NCI-H524 (cell line): ENCODE data around the gene GRK3.
"Not testable (repeated sequence)": the region's sequence is repeated elsewhere in the genome, so short reads cannot be mapped to it uniquely, and the experiment has no call there.

Experiments
- DNase-seq, 2 experiments: peaks; one replicate each; lab custom pipeline; 2025; lab: John Stamatoyannopoulos, UW

GRK3 gene

DNA sequence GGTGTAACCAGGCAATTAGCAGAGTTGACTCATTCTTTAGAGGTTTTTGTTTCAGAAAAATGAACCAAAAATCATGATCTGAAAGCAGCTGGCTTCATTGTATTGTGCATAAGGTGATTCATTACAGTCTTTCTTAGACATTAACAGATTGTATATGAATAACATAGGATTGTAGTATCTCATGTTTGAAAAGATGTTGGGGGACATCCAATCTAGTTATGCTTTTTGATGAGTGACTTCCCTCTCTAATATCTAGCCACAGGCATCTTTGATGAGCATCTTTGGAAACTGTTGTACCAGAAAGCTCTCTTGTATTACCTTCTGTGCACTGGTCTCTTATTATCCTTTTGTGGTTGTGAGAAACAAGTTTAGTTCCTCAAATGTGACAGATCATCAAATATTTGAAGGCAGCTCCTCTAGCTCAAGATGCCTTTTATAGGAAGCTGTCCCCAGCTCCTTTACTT is 8.3 kb downstream of the GRK3 start:
- DNase-seq = no peak

DNA sequence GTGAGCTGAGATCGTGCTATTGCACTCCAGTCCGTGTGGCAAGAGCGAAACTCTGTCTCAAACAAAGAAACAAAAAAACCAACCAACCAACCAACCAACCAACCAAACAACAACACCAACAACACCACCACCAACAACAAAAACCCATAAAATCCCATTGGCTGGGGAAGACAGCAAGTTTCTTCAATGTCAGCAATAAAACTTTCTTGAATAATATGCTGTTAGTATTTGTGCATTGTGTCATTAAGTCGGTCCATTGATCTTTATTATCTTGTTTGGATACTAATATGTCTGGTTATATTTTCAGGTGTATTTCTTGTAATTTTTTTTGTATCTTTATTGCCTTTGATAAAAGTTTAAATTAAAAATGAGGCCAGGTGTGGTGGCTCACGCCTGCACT is 9.4 kb downstream of the GRK3 start:
- no peak for DNase-seq

DNA sequence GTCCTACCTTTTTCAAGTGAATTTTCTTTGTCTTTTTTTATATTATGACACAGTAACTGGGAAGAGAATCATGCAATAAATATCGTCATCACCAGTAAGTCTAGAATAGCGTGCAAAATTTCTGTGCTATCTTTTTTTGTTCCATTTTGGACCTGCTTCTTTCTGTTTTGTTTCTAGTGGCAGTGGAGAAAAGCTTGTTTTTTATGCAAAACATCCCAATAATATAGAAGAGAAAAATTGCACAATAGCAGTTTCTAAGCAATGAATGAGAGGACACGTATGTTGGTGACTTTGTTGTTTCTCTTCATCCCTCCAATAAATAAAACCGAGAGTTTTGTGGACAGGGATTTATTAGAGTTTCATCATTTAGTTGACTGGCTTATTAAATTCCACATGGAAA is 10.3 kb downstream of the GRK3 start:
- DNase-seq = no peak

DNA sequence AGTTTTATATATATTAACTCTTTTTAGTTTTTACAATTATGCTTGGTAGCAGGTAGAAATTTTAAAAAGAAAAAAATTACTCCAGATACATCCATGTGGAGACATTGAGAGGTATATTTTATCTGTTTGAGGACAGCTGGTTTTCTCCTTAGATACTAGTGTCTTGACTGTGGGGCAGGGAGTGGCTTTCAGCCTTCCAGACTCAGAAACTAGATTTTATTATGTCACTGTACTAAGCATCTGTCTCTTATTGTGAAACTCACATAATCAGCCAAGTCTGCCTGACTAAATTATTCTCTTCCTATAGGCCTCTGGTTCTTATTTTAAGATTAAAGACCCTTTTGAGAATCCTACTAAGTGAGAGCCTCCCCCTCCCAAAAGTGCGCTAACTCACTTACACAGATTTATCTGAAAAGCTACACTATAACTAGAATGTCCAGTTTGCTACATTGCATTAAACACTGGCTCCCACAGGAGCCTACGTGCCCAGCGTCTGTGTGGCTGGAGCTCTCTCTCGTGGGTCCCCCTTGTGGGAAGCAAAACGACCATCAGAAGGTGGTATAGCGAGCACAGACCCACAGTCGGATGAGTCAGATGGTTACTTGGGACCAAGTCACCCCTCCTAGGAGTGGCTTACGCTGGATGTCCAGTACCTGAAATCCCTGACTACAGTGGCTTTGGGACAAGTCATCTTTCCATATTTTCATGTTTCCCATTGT is 11.4 kb downstream of the GRK3 start:
- DNase-seq = not testable (repeated sequence)

DNA sequence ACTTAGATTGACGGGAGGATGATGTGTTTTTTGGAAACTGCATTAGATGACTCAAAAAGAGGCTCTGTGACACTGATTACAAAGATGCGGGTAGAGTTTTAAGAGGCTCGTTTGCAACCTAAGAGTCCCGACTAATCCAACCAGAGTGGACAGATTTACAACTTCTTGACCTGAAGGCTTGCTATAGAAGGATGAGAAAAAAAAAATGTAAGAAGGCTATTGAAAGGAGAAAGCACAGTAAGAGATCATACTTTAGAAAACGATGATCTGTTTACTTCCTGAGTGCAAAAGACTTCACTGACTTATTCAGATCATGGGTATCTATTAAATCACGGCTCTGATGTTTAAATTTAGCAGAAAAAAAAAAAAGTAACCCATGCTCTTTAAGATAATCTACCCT is 17.0 kb downstream of the GRK3 start:
- DNase-seq = peak in 1 of 2 experiments; percentile 47

DNA sequence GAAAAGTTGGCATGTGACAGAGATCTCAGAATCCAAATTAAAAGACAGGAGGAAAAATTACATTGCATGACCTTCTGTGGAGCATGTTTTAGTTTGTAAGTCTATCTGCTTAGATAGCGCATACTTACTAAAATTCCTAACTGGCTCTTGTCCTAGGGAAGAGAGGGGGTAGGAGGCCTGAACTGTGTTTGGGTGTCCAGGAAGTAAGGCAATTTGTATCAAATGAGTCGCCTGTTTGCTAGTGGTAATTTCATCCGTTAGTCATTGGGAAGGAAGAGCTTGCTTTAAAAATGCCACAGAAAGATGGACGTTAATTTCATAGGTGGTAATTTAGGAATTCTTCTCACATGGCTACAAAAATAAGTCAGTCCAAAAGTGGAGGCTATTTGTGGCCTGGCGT is 18.5 kb downstream of the GRK3 start:
- no peak for DNase-seq

DNA sequence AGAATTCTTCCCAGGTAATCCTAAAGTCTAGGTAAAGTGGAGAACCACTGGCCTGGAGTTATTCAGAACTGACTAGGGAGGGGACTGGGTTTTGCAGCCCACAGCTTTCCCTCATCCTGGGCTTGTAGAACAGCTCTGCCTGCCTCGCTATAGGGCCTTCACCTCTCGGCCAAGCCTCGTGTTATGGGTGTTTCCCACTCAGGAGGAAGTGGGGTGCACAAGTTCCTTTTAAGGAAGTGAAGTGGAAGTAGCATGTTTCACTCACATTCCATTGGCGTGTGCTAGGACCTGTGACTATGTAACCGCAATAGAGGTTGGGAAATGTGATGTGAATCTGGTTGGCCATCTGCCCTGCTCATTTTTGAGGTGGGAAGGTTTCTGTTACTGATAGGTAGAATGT is 20.5 kb downstream of the GRK3 start:
- not testable (repeated sequence) for DNase-seq

DNA sequence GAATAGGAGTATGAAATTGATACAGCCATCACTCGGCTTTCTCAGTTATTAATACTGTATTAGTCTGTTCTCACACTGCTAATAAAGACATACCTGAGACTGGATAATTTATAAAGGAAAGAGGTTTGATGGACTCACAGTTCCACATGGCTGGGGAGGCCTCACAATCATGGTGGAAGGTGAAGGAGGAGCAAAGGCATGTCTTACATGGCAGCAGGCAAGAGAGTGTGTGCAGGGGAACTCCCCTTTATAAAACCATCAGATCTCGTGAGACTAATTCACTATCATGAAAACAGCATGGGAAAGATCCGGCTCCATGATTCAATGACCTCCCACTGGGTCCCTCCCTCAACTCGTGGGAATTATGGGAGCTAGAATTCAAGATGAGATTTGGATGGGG is 25.2 kb downstream of the GRK3 start:
- not testable (repeated sequence) for DNase-seq

DNA sequence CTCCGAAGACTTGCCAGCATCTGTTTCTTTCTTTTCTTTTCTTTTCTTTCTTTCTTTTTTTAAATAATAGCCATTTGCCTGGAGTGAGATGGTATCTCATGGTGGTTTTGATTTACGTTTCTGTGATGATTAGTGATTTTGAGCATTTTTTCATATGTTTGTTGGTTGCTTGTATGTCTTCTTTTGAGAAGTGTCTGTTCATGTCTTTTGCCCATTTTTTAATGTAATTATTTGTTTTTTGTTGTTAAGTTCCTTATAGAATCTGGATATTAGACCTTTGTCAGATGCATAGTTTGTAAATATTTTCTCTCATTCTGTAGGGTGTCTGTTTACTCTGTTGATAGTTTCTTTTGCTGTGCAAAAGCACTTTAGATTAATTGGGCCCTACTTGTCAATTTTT is 28.8 kb downstream of the GRK3 start:
- DNase-seq = not testable (repeated sequence)

DNA sequence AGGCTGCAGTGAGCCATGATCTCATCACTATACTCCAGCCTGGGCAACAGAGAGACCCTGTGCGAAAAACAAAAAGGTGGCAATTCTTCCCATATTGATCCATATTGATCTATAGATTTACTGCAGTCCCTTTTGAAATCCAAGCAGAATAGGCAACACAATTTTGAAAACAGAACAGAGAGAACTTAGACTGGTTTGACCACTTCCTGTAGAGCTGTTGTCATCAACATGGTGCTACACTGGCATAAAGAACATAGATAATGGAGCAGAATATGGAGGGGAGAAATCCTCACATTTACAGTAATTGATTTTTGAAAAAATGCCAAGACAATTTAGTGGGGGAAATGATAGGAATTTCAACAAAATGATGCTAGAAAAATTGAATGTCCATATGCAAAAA is 34.1 kb downstream of the GRK3 start:
- DNase-seq = no peak

DNA sequence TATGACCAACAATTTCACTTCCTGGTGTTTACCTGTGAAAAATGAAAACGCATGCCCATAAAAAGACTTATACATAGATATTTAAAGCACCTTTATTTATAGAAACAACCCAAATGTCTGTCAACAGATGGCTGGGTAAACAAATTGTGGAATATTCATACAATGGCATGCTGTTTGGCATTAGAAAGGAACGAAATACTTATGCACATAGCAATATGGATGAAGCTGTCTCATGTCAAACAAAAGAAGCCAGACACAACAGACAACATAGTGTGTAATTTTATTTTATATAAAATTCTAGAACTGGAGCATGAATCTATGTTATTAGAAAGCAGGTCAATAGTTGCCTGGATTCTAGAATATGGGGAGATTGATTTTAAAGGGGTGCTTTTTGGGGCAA is 38.0 kb downstream of the GRK3 start:
- no peak for DNase-seq

DNA sequence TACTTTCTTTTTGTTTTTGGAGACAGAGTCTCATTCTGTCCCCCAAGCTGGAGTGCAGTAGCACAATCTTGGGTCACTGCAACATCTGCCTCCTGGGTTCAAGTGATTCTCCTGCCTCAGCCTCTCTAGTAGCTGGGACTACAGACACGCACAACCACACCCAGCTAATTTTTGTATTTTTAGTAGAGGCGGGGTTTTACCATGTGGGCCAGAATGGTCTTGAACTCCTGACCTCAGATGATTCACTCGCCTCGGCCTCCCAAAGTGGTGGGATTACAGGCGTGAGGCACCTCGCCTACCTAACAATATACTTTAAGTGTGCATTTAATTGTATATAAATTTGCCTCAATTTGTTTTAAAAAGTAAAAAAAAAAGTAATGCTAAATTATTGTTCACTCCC is 38.4 kb downstream of the GRK3 start:
- no peak for DNase-seq

DNA sequence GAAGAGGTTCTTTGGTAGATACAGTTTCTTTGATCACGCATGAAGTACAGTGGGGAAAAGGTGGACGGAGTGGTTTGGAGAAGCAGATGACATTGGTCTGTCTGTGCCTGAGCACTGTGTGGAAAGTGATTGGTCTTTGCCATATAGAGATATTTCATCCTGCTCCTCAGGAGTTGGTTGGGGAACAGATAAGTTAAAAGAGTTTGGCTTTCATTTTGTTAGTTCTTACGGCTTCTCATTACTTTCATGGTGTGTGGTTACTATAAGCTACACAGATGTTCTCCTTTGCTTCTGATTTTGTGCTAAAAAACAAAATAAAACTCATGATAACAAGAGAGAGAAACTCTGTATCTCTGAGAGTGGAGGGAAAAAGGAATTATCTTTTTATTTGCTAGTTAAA is 40.7 kb downstream of the GRK3 start:
- not testable (repeated sequence) for DNase-seq

DNA sequence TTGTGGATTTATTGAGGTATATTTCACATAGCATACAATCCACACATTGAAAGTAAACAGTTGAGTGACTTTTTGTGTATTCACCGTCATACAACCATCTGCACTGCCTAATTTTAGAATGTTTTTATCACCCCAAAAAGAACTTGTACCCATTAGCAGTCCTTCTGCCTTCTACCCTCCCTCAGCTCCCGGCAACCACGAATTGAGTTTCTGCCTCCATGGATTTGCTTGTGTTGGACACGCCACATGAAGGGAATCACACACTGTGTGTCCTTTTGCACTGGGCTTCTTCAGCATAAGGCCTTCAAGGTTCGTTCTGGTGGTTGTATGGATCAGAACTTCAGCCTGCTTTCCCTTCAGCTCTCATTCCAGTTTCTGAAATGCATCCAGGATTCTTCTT is 41.1 kb downstream of the GRK3 start:
- DNase-seq = not testable (repeated sequence)

DNA sequence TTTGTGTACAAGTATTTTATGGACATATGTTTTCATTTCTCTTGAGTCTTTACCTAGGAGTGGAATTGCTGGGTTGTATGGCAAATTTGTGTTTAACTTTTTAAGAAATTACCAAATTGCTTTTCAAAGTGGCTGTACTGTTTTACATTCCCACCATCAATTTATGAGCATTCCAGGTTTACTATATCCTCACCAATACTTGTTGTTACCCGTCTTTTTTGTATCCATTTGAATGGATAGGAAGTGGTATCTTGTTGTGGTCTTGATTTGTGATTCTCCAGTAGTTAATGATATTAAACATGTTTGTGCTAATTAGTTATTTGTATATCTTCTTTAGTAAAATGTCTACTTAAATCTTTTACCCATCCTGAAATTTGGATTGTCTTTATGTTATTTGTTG is 46.8 kb downstream of the GRK3 start:
- DNase-seq = not testable (repeated sequence)

DNA sequence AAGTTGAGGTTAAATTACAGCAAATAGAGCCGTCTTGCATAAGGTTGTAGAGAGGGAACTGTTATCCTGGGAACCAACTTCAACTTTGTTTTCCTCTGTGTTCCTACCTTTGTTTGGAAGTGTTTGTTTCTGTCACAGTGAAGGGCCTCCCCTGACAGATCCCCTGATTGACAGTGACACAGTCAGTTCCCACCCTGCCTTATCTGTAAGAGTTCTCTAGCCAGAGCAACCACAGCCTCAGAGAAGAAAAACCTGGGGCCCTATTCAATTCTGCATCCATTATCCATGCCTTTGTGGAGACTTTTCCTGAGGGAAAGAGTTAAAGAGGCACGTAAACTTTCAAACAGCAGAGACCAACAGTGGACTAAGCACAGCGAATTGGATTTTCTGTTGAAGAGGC is 48.7 kb downstream of the GRK3 start:
- DNase-seq = not testable (repeated sequence)

DNA sequence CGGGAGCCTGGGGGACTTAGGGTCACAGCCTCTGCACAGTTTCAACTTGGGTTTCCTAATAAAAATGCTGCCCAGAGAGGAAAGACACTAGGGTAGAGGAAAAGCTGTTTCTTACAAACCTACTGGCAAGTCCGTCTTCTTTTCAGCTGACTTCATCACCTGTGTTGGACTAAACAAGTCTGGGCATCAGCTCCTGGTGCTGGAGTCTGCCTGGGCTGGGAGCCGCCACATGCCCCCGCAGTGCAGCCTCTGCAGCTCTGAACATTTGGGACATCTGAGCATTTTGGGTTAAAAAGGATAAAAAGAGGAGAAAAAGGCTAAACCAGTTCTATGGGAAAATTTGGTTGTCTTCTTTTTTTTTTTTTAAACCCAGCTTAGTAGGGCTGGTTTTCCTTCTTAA is 49.1 kb downstream of the GRK3 start:
- DNase-seq = not testable (repeated sequence)

DNA sequence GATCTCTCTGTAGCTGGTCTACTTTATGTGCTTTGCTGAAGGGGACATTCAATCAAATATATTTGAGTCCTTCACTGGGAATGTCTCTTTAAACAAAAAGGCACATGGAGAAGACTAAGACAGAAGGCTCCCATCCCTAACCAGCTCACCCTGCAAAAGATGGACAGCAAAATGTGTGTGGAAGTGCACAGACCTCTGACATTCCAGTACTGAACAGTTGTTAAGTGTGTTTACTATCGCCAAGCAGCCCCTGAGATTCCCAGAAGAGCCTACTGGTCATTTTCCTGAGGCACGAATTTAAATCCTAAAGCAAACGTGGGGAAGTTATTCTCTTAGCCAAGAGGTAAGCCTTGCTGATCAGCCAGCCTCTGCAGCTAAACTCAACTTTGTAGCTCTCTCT is 50.3 kb downstream of the GRK3 start:
- DNase-seq = not testable (repeated sequence)

DNA sequence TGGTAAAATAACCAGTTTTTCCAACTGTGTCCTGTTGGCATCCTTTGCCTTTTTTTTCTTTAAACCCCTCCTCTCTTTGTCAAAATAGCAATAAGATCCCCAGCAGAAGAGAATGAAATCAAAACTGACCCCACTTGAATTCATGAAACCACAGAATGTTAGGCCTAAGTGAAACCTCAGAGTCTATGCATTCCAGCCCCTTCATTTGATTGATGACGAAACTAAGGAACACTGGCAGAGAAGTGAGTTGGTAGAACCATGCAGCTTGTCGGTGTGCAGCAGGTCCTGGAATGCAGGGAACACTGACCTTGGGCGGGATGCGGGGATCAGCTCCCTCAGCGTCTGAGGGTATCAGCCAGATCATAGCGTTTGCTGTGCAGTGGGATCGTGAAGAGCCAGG is 57.5 kb downstream of the GRK3 start:
- DNase-seq = no peak

DNA sequence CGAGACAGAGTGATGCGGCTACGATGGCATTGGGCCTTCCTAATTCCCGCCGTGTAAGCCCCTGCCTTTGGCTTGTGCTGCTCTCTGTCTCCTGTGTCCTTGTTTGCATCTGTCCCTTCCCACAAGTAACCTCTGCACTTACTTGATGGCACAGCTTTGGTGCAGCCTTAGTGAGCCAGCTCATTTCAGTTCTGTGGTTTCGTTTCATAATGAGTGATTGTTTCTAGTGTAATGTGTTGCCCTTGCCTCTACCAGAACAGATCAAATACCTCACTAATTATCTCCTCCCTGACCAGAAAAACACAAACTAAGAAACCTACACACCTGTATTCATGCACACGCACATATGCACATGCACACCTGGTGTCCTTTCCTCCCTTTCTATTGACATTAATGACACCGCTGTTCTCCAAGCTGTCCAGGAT is 58.8 kb downstream of the GRK3 start:
- DNase-seq = no peak

DNA sequence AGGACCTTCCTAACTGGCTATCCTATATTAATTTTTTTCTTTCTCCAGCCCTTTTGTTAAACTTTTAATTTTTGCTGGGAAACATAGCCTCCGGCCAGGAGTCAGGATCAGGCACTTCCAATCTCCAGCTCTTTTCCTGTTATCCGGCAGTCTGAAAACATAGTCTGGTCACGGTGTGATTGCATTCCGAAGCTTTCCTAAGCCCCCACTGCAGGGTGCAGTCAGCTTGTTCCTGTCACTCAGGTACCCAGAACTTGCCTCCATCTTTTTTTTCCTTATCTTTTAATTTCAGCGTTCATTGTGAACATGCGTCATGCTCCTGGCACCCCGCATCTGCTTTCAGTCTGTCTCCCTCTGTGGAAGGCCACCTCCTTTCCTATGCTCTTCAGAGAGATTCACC is 59.4 kb downstream of the GRK3 start:
- no peak for DNase-seq

DNA sequence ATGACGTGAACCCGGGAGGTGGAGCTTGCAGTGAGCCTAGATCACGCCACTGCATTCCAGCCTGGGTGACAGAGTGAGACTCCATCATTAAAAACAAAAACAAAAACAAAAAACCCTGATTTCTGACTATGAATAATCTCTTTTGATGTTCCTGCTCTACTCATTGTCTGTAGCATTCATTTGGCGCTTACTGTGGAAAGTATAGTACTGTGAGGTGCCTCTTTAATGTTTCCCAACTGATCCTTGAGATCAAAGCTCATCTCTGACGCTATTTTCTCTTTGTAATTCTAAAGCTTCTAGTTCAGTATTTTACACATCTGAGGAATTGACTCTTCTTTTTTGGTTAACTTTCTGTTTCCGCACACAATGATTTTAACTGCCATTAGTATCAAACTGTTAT is 60.0 kb downstream of the GRK3 start:
- DNase-seq = no peak

DNA sequence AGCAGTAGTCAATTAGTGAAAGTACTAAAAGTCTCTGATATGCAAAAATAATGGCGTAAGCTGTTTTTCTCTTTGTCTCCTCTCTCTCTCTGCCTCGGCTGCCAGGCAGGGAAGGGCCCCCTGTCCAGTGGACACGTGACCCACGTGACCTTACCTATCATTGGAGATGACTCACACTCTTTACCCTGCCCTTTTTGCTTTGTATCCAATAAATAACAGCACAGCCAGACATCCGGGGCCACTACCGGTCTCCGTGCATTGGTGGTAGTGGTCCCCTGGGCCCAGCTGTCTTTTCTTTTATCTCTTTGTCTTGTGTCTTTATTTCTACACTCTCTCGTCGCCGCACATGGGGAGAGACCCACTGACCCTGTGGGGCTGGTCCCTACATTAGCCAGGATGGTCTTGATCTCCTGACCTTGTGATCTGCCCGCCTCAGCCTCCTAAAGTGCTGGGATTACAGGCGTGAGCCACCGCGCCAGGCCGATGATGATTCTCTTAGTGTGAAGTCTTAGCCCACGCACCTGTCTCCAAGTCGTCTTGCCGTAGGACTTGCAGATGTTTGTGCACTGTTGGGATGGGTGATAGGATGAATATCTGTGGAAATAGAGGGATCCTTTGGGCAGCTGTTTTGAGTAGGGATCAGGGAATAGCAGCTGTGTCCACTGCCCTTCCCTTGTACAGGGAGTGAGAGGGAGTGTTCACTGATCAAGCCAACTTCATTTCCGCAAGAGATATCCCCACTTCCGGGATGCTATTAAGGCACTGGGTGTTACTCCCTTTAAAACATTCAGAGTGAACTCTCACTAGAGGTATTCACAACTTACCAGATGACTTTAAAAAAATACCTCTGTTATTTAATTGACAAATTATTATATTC is 61.5 kb downstream of the GRK3 start:
- DNase-seq = not testable (repeated sequence)
